Mesothelial cell of epicardium (in vitro differentiated cells): ENCODE data around the gene FRMD5. TPM values are rescaled to one million over a fixed set of nuclear protein-coding genes. Genes with fewer than 3 reads are reported as not detected.
"Not testable (repeated sequence)": the region's sequence is repeated elsewhere in the genome, so short reads cannot be mapped to it uniquely, and the experiment has no call there.

Experiments
- DNase-seq, 2 experiments: peaks; one replicate each; pipeline ENCODE4 v3.0.0; 2021; ENCODE audit warnings: low spot score in 2 of 2; ENCODE audit not compliant: unreplicated experiment in 2 of 2
- H3K27ac Mint-ChIP-seq: 2 replicates; pipeline ENCODE4 v1.8.0; 2021; ENCODE audit warnings: mixed read lengths
- H3K27me3 Mint-ChIP-seq: 2 replicates; pipeline ENCODE4 v1.8.0; 2021; ENCODE audit warnings: low read depth, mixed read lengths
- H3K36me3 Mint-ChIP-seq: 2 replicates; pipeline ENCODE4 v1.8.0; 2021; ENCODE audit warnings: mixed read lengths
- H3K4me1 Mint-ChIP-seq: 2 replicates; pipeline ENCODE4 v1.8.0; 2021; ENCODE audit warnings: mixed read lengths
- H3K4me3 Mint-ChIP-seq: 2 replicates; pipeline ENCODE4 v1.8.0; 2021; ENCODE audit warnings: mild to moderate bottlenecking, moderate library complexity, mixed read lengths
- H3K9me3 Mint-ChIP-seq: 2 replicates; pipeline ENCODE4 v1.8.0; 2021; ENCODE audit warnings: mixed read lengths
- total RNA-seq: library from RNA; stranded (reverse); gene quantifications from 3 replicates; pipeline ENCODE4 v1.2.1, GENCODE V29; 2021
- TF ChIP-seq, protein P1 (sequence below): fragments of 200-600 bp; sonication (generic); IDR thresholded peaks from one replicate; pipeline ENCODE4 v1.5.0; 2021; ENCODE audit warnings: antibody characterized with exemption; ENCODE audit not compliant: unreplicated experiment

Gene FRMD5
- total RNA-seq, 1 donor from 2014 or later: 2.5 TPM

DNA sequence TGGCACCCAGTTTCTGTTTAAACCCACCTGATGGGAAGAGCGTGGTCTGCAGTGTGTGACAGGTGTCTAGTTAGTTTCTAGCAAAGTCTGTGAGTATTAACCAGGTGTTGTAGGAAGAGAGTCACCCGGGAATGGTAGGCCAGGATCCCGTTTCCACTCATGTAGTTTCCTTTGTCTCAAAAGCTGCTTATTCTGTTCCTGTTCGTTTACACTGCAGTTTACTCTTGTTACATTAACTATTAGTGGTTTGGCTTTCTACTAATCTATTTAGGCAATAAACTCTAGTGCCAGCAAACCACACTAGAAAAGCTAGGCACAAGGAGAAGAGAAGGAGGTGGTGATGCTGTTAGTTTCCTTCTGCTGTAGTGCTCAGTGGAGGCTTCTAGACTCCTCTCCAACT lies 335.5 kb downstream of the FRMD5 start:
- Mint-ChIP-seq H3K27me3 (no peaks in the 10 kb centered on the region), H3K36me3 (peaks cover 2% of the 10 kb centered on the region), H3K4me1 (no peaks in the 10 kb centered on the region), H3K4me3 (no peak overlapping the region), H3K27ac (no peak overlapping the region), H3K9me3 (no peaks in the 10 kb centered on the region)
- TF ChIP-seq, protein P1, sequence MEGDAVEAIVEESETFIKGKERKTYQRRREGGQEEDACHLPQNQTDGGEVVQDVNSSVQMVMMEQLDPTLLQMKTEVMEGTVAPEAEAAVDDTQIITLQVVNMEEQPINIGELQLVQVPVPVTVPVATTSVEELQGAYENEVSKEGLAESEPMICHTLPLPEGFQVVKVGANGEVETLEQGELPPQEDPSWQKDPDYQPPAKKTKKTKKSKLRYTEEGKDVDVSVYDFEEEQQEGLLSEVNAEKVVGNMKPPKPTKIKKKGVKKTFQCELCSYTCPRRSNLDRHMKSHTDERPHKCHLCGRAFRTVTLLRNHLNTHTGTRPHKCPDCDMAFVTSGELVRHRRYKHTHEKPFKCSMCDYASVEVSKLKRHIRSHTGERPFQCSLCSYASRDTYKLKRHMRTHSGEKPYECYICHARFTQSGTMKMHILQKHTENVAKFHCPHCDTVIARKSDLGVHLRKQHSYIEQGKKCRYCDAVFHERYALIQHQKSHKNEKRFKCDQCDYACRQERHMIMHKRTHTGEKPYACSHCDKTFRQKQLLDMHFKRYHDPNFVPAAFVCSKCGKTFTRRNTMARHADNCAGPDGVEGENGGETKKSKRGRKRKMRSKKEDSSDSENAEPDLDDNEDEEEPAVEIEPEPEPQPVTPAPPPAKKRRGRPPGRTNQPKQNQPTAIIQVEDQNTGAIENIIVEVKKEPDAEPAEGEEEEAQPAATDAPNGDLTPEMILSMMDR: no peak
- DNase-seq: no peak

DNA sequence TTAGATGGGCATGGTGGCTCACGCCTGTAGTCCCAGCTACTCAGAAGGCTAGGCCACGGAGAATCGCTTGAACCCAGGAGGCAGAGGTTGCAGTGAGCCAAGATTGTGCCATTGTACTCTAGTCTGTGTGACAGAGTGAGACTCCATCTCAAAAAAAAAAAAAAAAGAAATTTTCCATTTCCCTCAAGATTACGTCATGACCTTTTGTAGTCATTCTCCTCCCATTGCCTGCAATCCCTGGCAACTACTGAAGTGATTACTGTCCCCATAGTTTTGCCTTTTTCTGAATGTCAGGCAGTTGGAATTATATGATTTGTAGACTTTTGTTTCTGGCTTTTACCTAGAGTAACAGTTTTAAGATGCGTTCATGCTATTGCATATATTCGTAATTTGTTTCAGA lies 340.3 kb downstream of the FRMD5 start:
- DNase-seq: no peak
- H3K4me3 Mint-ChIP-seq: no peak overlapping the region
- TF ChIP-seq, protein P1: no peak
- no peaks in the 10 kb centered on the region for H3K27me3 Mint-ChIP-seq
- H3K4me1 Mint-ChIP-seq: no peaks in the 10 kb centered on the region
- no peak overlapping the region for H3K27ac Mint-ChIP-seq
- peaks cover 7% of the 10 kb centered on the region for H3K36me3 Mint-ChIP-seq
- H3K9me3 Mint-ChIP-seq: no peaks in the 10 kb centered on the region

DNA sequence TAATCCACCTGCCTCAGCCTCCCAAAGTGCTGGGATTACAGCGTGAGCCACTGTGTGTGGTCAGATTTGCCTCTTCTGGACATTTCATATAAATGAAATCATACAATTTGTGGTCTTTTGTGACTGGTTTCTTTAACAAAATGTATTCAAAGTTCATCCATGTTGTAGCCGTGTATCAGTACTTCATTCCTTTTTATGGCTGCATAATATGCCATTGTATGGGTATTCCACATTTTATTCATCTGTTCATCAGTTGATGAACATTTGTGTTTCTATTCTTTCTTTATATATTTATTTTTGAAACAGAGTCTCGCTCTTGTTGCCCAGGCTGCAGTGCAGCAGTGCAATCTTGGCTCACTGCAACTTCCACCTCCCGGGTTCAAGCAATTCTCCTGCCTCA lies 342.5 kb downstream of the FRMD5 start:
- Mint-ChIP-seq H3K9me3 (no peaks in the 10 kb centered on the region), H3K4me3 (no peak overlapping the region), H3K27ac (no peak overlapping the region), H3K27me3 (no peaks in the 10 kb centered on the region), H3K36me3 (peaks cover 7% of the 10 kb centered on the region), H3K4me1 (no peaks in the 10 kb centered on the region)
- TF ChIP-seq, protein P1: no peak
- DNase-seq: no peak

DNA sequence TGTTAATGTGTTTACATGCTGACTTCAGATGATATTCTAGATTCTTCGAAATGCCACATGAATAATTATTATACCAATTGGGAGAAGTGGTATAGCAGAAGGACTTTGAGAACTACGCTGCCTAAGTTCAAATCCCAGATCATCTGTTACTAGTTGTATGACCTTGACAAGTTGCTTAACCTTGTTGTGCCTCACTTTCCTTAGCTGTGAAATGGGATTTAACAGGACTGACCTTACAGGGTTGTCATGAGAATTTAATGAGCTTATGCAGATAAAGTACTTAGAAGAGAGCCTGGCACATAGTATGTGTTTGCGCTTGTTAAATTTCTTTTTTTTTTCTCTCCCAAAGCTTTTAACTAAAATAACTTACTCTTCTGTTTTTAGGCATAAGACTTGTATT lies 343.8 kb downstream of the FRMD5 start:
- TF ChIP-seq, protein P1: no peak
- Mint-ChIP-seq H3K27ac (no peak overlapping the region), H3K4me3 (no peak overlapping the region), H3K36me3 (peaks cover 7% of the 10 kb centered on the region), H3K4me1 (no peaks in the 10 kb centered on the region), H3K9me3 (no peaks in the 10 kb centered on the region), H3K27me3 (no peaks in the 10 kb centered on the region)
- no peak for DNase-seq

DNA sequence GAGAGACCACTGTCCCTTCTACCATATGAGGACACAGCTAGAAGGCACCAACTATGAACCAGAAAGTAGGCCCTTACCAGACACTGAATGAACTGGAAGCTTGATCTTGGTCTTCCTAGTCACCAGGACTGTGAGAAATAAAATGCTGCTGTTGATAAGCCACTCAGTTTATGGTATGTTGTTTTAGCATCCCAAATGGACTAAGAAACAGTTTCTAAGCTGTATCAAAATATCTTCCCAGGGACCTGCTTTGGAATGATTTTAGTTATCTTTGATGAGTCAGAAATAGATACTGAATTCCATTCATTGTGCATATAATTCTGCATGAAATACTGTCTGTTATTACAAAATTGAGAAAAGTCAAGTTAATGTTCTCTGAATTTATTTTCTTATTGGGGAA lies 349.6 kb downstream of the FRMD5 start:
- Mint-ChIP-seq H3K4me3 (no peak overlapping the region), H3K36me3 (peaks cover 4% of the 10 kb centered on the region), H3K27me3 (no peaks in the 10 kb centered on the region), H3K4me1 (no peaks in the 10 kb centered on the region), H3K9me3 (no peaks in the 10 kb centered on the region), H3K27ac (no peak overlapping the region)
- TF ChIP-seq, protein P1: no peak
- no peak for DNase-seq

DNA sequence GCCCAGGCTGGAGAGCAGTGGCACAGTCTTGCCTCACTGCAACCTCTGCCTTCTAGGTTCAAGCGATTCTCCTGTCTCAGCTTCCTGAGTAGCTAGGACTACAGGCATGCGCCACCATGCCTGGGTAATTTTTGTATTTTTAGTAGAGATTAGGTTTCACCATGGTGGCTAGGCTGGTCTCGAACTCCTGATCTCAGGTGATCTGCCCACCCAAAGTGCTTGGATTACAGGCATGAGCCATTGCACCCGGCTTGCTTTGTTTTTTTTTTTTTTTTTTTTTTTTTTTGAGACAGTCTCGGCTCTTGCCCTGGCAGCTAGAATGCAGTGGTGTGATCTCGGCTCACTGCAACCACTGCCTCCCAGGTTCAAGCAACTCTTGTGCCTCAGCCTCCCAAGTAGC lies 362.6 kb downstream of the FRMD5 start:
- not testable (repeated sequence) for H3K27ac Mint-ChIP-seq, H3K4me3 Mint-ChIP-seq, H3K4me1 Mint-ChIP-seq, H3K36me3 Mint-ChIP-seq, DNase-seq, H3K27me3 Mint-ChIP-seq, H3K9me3 Mint-ChIP-seq

DNA sequence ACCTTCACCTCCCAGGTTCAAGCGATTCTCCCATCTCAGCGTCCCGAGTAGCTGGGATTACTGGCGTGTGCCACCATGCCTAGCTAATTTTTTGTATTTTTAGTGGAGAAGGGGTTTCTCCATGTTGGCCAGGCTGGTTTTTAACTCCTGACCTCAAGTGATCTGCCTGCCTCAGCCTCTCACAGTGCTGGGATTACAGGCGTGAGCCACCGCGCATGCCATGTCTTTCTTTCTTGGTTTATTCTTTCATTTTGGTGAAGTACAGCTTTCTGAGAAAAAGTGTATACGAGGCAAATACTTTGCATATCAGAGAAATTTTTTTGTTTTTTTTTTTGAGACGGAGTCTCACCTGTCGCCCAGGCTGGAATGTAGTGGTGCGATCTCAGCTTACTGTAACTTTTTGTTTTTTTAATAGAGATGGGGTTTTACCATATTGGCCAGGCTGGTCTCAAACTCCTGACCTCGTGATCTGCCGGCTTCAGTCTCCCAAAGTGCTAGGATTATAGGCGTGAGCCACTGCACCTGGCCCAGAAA lies 363.5 kb downstream of the FRMD5 start:
- H3K9me3 Mint-ChIP-seq, H3K27me3 Mint-ChIP-seq, H3K4me1 Mint-ChIP-seq, H3K27ac Mint-ChIP-seq, DNase-seq, H3K4me3 Mint-ChIP-seq, H3K36me3 Mint-ChIP-seq: not testable (repeated sequence)

DNA sequence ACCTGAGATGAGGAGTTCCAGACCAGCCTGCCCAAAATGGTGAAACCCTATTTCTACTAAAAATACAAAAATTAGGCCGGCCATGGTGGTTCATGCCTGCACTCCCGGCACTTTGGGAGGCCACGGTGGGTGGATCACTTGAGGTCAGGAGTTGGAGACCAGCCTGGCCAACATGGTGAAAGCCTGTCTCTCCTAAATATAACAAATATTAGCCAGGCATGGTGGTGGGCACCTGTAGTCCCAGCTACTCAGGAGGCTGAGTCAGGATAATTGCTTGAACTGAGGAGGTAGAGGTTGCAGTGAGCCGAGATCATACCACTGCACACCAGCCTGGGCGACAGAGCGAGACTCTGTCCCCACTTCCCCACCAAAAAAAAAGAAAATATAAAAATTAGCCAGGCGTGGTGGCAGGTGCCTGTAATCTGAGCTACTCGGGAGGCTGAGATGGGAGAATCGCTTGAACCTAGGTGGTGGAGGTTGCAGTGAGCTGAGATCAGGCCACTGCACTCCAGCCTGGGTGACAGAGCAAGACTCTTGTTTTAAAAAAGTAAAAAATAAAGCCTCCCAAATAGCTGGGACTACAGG lies 364.3 kb downstream of the FRMD5 start:
- not testable (repeated sequence) for H3K4me3 Mint-ChIP-seq, H3K27ac Mint-ChIP-seq, H3K4me1 Mint-ChIP-seq, DNase-seq, H3K27me3 Mint-ChIP-seq, H3K9me3 Mint-ChIP-seq, H3K36me3 Mint-ChIP-seq

DNA sequence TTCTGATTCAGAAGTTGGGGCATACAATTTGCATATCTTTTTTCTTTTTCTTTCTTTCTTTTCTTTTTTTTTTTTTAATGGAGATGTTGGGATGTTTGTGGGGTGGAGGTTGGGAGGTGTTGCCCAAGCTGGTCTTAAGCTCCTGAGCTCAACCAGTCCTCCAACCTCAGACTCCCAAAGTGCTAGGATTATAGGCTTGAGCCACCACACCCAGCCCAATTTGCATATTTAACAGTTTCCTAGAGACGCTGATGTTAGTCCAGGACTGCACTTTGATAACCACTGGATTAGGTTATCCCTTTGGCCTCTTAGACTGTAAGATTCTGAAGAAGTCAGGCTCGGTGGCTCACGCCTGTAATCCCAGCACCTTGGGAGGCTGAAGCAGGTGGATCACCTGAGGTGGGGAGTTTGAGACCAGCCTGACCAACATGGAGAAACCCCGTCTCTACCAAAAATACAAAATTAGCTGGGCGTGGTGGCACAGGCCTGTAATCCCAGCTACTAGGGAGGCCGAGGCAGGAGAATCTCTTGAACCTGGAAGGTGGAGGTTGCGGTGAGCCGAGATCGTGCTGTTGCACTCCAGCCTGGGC lies 365.0 kb downstream of the FRMD5 start:
- not testable (repeated sequence) for H3K36me3 Mint-ChIP-seq, DNase-seq, H3K9me3 Mint-ChIP-seq, H3K27me3 Mint-ChIP-seq, H3K4me3 Mint-ChIP-seq, H3K27ac Mint-ChIP-seq, H3K4me1 Mint-ChIP-seq
